GM12874 (cell line): ENCODE measurements around the gene NDE1.

Source experiments
- CTCF ChIP-seq: IDR thresholded peaks from 2 replicates; pipeline ENCODE4 v1.5.1; 2011; ENCODE audit warnings: low read depth, mild to moderate bottlenecking, control low read depth, low read length, moderate library complexity; ENCODE audit not compliant: insufficient read depth

Gene NDE1

GRCh38 chr16:15732416-15732815 lies 82.4 kb downstream of the NDE1 start:
- no peak for TF ChIP-seq CTCF

- no peak for TF ChIP-seq CTCF
Measured at GRCh38 chr16:15735610-15736009, 85.6 kb downstream of the NDE1 start.

- TF ChIP-seq CTCF: no peak
Measured at GRCh38 chr16:15736529-15736928, 86.5 kb downstream of the NDE1 start.

GRCh38 chr16:15737140-15737644 lies 87.1 kb downstream of the NDE1 start:
- no peak for TF ChIP-seq CTCF

- no peak for TF ChIP-seq CTCF
Measured at GRCh38 chr16:15739464-15739863, 89.4 kb downstream of the NDE1 start.

- TF ChIP-seq CTCF: no peak
Measured at GRCh38 chr16:15739950-15740349, 89.9 kb downstream of the NDE1 start.

- TF ChIP-seq CTCF: no peak
Measured at GRCh38 chr16:15741207-15741871, 91.3 kb downstream of the NDE1 start.
